PC-9 (cell line): ENCODE measurements around the gene POMGNT2. TPM values are rescaled to one million over a fixed set of nuclear protein-coding genes. Genes with fewer than 3 reads are reported as not detected.

Experiments used
- BruUV-seq: library from RNA; stranded (reverse); fragments of 400-500 nt; replicated peaks from 2 replicates; lab custom pipeline; 2021; lab: Mats Ljungman, UMichigan
- CTCF ChIA-PET: fragments of 300-600 bp; sonication (Branson Sonifier 250); formaldehyde crosslinking; loops from one replicate; lab custom pipeline; 2022; ENCODE audit warnings: antibody characterized with exemption; lab: Charles Lee
- POLR2A ChIA-PET: fragments of 300-600 bp; sonication (Branson Sonifier 250); formaldehyde crosslinking; loops from one replicate; lab custom pipeline; 2022; ENCODE audit warnings: antibody characterized with exemption; ENCODE audit not compliant: unreplicated experiment; lab: Charles Lee
- DNase-seq, 2 experiments: peaks; one replicate each; pipeline versions ENCODE4 v3.0.0 to v3.0.0-alpha.2; 2015 to 2022; ENCODE audit warnings: mixed read lengths in 1 of 2
- H2AFZ ChIP-seq: fragments of 200-600 bp; sonication (generic); 2 replicates; pipeline ENCODE4 v1.8.1; 2017; ENCODE audit warnings: antibody characterized with exemption
- H3F3A ChIP-seq: fragments of 200-600 bp; sonication (generic); 2 replicates; pipeline ENCODE4 v1.8.1; 2017; ENCODE audit warnings: antibody characterized with exemption, mild to moderate bottlenecking, low read depth; ENCODE audit not compliant: insufficient read depth
- H3K27ac ChIP-seq: fragments of 200-600 bp; sonication (generic); 2 replicates; pipeline ENCODE4 v1.6.1; 2016; ENCODE audit warnings: mixed run types
- H3K27me3 ChIP-seq: fragments of 200-600 bp; sonication (generic); 2 replicates; pipeline ENCODE4 v1.6.1; 2016; ENCODE audit warnings: low read depth, mixed run types; ENCODE audit not compliant: insufficient read depth
- H3K36me3 ChIP-seq: fragments of 200-600 bp; sonication (generic); 2 replicates; pipeline ENCODE4 v1.6.1; 2016; ENCODE audit warnings: low read depth, mixed run types
- H3K4me1 ChIP-seq: fragments of 200-600 bp; sonication (generic); replicated peaks from 2 replicates; pipeline ENCODE4 v1.6.1; 2016; ENCODE audit warnings: mixed run types; ENCODE audit not compliant: insufficient read depth
- H3K4me2 ChIP-seq: fragments of 200-600 bp; sonication (generic); 2 replicates; pipeline ENCODE4 v1.6.1; 2017; ENCODE audit warnings: mixed run types
- H3K4me3 ChIP-seq: fragments of 200-600 bp; sonication (generic); 2 replicates; pipeline ENCODE4 v1.6.1; 2016; ENCODE audit warnings: mixed run types
- H3K79me2 ChIP-seq: fragments of 200-600 bp; sonication (generic); 2 replicates; pipeline ENCODE4 v1.6.1; 2017; ENCODE audit warnings: low read depth, mixed run types
- H3K9me2 ChIP-seq: fragments of 200-600 bp; sonication (generic); 2 replicates; pipeline ENCODE4 v1.8.1; 2017; ENCODE audit warnings: mild to moderate bottlenecking; ENCODE audit not compliant: insufficient read depth
- H3K9me3 ChIP-seq: fragments of 200-600 bp; sonication (generic); 2 replicates; pipeline ENCODE4 v1.8.1; 2016; ENCODE audit warnings: low read depth; ENCODE audit not compliant: insufficient read depth
- H4K20me1 ChIP-seq: fragments of 200-600 bp; sonication (generic); 2 replicates; pipeline ENCODE4 v1.8.1; 2017; ENCODE audit not compliant: insufficient read depth
- CTCF ChIP-seq: fragments of 200-600 bp; sonication (generic); conservative IDR thresholded peaks from 2 replicates; pipeline ENCODE4 v1.6.1; 2017; ENCODE audit warnings: mixed run types, antibody characterized with exemption, mild to moderate bottlenecking, moderate library complexity
- EZH2 ChIP-seq: fragments of 200-600 bp; sonication (generic); IDR thresholded peaks from 2 replicates; pipeline ENCODE4 v1.8.0; 2017; ENCODE audit warnings: antibody characterized with exemption, low read depth
- intact Hi-C: fragments of 100-400 bp; cut with micrococcal nuclease; formaldehyde crosslinking; loops from one replicate; pipeline ENCODE4 v1.10.0; 2022; ENCODE audit not compliant: unreplicated experiment
- total RNA-seq: library from RNA; stranded (reverse); gene quantifications from 2 replicates; pipeline ENCODE4 v1.2.3, GENCODE V29; 2021

POMGNT2 gene
- total RNA-seq, 1 experiment from 2014 or later: 17.2 TPM

- Histone ChIP-seq H3K27ac (no peak overlapping the region), H3K4me1 (no peaks in the 10 kb centered on the region), H3K27me3 (no peaks in the 10 kb centered on the region), H3K4me2 (no peak overlapping the region), H3K79me2 (no peaks in the 10 kb centered on the region), H3K36me3 (no peaks in the 10 kb centered on the region), H3K9me2 (no peaks in the 10 kb centered on the region), H2AFZ (no peak overlapping the region), H4K20me1 (no peaks in the 10 kb centered on the region), H3K4me3 (no peak overlapping the region), H3K9me3 (no peaks in the 10 kb centered on the region), H3F3A (no peaks in the 10 kb centered on the region)
- ChIA-PET POLR2A (no interaction called here), CTCF (no interaction called here)
- intact Hi-C loops: no loop called here
- TF ChIP-seq CTCF (no peak), EZH2 (no peak)
- no peak for DNase-seq
- BruUV-seq: no TSS peak
Observed at GRCh38 chr3:43138488-43139231, 32.8 kb upstream of the POMGNT2 start.

- H3K4me2 ChIP-seq: no peak overlapping the region
- no peaks in the 10 kb centered on the region for H3K27me3 ChIP-seq
- no peaks in the 10 kb centered on the region for H3K9me3 ChIP-seq
- H2AFZ ChIP-seq: no peak overlapping the region
- no peaks in the 10 kb centered on the region for H3F3A ChIP-seq
- intact Hi-C loops: no loop called here
- H3K36me3 ChIP-seq: no peaks in the 10 kb centered on the region
- H3K4me1 ChIP-seq: no peaks in the 10 kb centered on the region
- H3K4me3 ChIP-seq: no peak overlapping the region
- H3K27ac ChIP-seq: no peak overlapping the region
- H3K9me2 ChIP-seq: no peaks in the 10 kb centered on the region
- H3K79me2 ChIP-seq: no peaks in the 10 kb centered on the region
- TF ChIP-seq CTCF (no peak), EZH2 (no peak)
- H4K20me1 ChIP-seq: no peaks in the 10 kb centered on the region
- no TSS peak for BruUV-seq
- no peak for DNase-seq
- CTCF ChIA-PET: no interaction called here
- POLR2A ChIA-PET: no interaction called here
Observed at GRCh38 chr3:43132870-43133636, 27.2 kb upstream of the POMGNT2 start.

- no peak overlapping the region for H3K4me2 ChIP-seq
- no peak overlapping the region for H3K4me3 ChIP-seq
- no peaks in the 10 kb centered on the region for H4K20me1 ChIP-seq
- no peaks in the 10 kb centered on the region for H3K9me2 ChIP-seq
- no peak for DNase-seq
- H3K79me2 ChIP-seq: no peaks in the 10 kb centered on the region
- ChIA-PET CTCF (no interaction called here), POLR2A (no interaction called here)
- no peak overlapping the region for H2AFZ ChIP-seq
- no TSS peak for BruUV-seq
- H3K27me3 ChIP-seq: no peaks in the 10 kb centered on the region
- TF ChIP-seq EZH2 (no peak), CTCF (no peak)
- H3F3A ChIP-seq: no peaks in the 10 kb centered on the region
- intact Hi-C loops: no loop called here
- H3K4me1 ChIP-seq: no peaks in the 10 kb centered on the region
- H3K9me3 ChIP-seq: no peaks in the 10 kb centered on the region
- no peaks in the 10 kb centered on the region for H3K36me3 ChIP-seq
- no peak overlapping the region for H3K27ac ChIP-seq
Observed at GRCh38 chr3:43132193-43132592, 26.3 kb upstream of the POMGNT2 start.
